Natural killer cell (primary cell): ENCODE measurements around the gene FAIM2. TPM values are rescaled to one million over a fixed set of nuclear protein-coding genes. Genes with fewer than 3 reads are reported as not detected.

ENCODE experiments used
- ATAC-seq, 3 donors: fragments of 150-1000 bp in 2 of 3; fragments of 200-7000 bp in 1 of 3; cut with Tn5 transposase; 1 replicate in 1 of 3; 2 replicates in 2 of 3; pipeline ENCODE4 v1.10.0; 2021; ENCODE audit warnings: mild to moderate bottlenecking in 2 of 3, moderate library complexity in 2 of 3
- DNase-seq, 2 donors: peaks; one replicate each; pipeline versions ENCODE4 v3.0.0 to v3.0.0-alpha.2; 2013 to 2021; ENCODE audit warnings: mixed read lengths in 1 of 2
- H3K27ac ChIP-seq: one replicate; pipeline ENCODE4 v1.5.1; 2013; ENCODE audit warnings: mild to moderate bottlenecking, low read length
- H3K27me3 ChIP-seq: one replicate; pipeline ENCODE4 v1.6.1; 2013; ENCODE audit warnings: low read length; ENCODE audit not compliant: control insufficient read depth, insufficient read depth
- H3K36me3 ChIP-seq: one replicate; pipeline ENCODE4 v1.6.1; 2013; ENCODE audit warnings: low read length; ENCODE audit not compliant: control insufficient read depth, insufficient read depth
- H3K4me1 ChIP-seq: one replicate; pipeline ENCODE4 v1.6.1; 2013; ENCODE audit warnings: low read length; ENCODE audit not compliant: control insufficient read depth, insufficient read depth
- H3K4me3 ChIP-seq: one replicate; pipeline ENCODE4 v1.5.1; 2013; ENCODE audit warnings: low read length
- H3K9me3 ChIP-seq: one replicate; pipeline ENCODE4 v1.6.1; 2013; ENCODE audit warnings: low read length; ENCODE audit not compliant: control insufficient read depth, insufficient read depth
- H3K27ac Mint-ChIP-seq, 2 donors: one replicate each; pipeline ENCODE4 v1.8.0; 2022; ENCODE audit warnings: mild to moderate bottlenecking in 2 of 2, mixed read lengths in 2 of 2, moderate library complexity in 1 of 2
- H3K27me3 Mint-ChIP-seq, 2 donors: one replicate each; pipeline ENCODE4 v1.8.0; 2022; ENCODE audit warnings: low read depth in 2 of 2, mixed read lengths in 2 of 2
- H3K36me3 Mint-ChIP-seq: one replicate; pipeline ENCODE4 v1.8.0; 2022; ENCODE audit warnings: mixed read lengths
- H3K4me1 Mint-ChIP-seq, 2 donors: one replicate each; pipeline ENCODE4 v1.8.0; 2022; ENCODE audit warnings: mixed read lengths in 2 of 2
- H3K4me3 Mint-ChIP-seq: one replicate; pipeline ENCODE4 v1.8.0; 2022; ENCODE audit warnings: mild to moderate bottlenecking, moderate library complexity, mixed read lengths
- H3K9me3 Mint-ChIP-seq, 2 donors: one replicate each; pipeline ENCODE4 v1.8.0; 2022; ENCODE audit warnings: mixed read lengths in 2 of 2
- WGBS: methylation state at CpG from one replicate; pipeline ENCODE4 v1.1.7; 2013; ENCODE audit warnings: missing lambda C conversion rate; ENCODE audit not compliant: insufficient coverage; 5-methylcytosine and 5-hydroxymethylcytosine counted together
- intact Hi-C: fragments of 100-400 bp; cut with micrococcal nuclease; formaldehyde crosslinking; loops from one replicate; pipeline ENCODE4 v1.14.2; 2022
- total RNA-seq, 4 donors: library from RNA; stranded (reverse); fragments of 120-200 nt in 1 of 4; gene quantifications; one replicate each; pipeline versions ENCODE4 v1.2.3 to v1.2.4, GENCODE V29; 2013 to 2022
- TF ChIP-seq, protein P1 (sequence below): fragments of 200-600 bp; IDR thresholded peaks from one replicate; pipeline ENCODE4 v1.8.0; 2022; ENCODE audit warnings: antibody characterized with exemption

Gene FAIM2
- total RNA-seq, 3 donors from 2014 or later (not counting 1 experiment from before 2014, with no cell fraction given), result 0.09 to 0.57 TPM; not detected in 1

DNA sequence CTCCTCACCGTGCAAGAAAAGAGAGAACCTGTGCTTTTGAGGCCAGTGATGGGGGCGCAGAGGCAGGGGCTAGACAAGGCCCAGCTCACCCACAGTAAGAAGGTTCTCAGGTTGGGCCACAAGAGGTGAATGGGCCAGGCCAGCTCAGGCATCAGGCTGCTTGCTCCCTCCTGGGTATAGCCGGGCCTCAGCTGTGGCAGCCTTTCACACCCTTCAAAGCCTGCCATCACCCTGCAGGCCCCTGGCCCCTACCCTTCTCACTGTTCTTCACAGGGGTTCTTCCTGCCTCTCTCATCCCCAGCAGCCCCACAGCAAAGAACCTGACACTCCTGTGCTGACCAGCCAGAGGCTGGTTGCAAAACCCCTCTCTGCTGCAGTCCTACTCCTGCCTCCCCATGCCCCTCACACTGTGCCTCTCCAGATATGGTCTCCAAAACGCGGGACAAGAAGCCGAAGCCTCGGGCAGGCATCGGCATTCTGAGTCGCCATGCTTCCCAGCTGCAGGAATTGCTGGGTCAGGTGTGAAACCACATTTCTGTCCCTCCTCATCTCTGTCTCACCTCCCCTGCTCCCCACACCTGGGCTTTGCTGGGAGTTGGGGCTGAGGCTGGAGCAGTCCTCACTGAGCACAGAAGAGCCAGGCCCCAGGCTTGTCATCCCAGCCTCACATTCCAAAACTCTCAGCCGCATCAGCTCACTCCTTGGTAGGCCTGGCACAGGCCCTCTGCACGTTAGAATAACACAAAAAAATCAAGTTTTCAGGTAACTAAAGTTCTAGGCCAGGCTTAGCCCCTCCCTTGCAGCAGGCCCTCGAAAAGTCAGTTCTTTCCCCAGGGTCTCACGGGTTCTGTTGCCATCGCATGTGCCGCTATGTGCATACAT is 6.9 kb upstream of the FAIM2 start:
- Mint-ChIP-seq H3K36me3 (no peaks in the 10 kb centered on the region), H3K4me3 (no peak overlapping the region), H3K9me3 (no peaks in the 10 kb centered on the region), H3K27me3 (peaks cover 0 to 5% of the 10 kb centered on the region in 2 donors), H3K4me1 (no peaks in the 10 kb centered on the region), H3K27ac (no peak overlapping the region)
- ATAC-seq (no peak), DNase-seq (no peak)
- Histone ChIP-seq H3K4me3 (no peak overlapping the region), H3K4me1 (no peaks in the 10 kb centered on the region), H3K36me3 (no peaks in the 10 kb centered on the region), H3K27me3 (no peaks in the 10 kb centered on the region), H3K9me3 (no peaks in the 10 kb centered on the region), H3K27ac (no peak overlapping the region)
- TF ChIP-seq, protein P1, sequence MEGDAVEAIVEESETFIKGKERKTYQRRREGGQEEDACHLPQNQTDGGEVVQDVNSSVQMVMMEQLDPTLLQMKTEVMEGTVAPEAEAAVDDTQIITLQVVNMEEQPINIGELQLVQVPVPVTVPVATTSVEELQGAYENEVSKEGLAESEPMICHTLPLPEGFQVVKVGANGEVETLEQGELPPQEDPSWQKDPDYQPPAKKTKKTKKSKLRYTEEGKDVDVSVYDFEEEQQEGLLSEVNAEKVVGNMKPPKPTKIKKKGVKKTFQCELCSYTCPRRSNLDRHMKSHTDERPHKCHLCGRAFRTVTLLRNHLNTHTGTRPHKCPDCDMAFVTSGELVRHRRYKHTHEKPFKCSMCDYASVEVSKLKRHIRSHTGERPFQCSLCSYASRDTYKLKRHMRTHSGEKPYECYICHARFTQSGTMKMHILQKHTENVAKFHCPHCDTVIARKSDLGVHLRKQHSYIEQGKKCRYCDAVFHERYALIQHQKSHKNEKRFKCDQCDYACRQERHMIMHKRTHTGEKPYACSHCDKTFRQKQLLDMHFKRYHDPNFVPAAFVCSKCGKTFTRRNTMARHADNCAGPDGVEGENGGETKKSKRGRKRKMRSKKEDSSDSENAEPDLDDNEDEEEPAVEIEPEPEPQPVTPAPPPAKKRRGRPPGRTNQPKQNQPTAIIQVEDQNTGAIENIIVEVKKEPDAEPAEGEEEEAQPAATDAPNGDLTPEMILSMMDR, result no peak
- intact Hi-C loops, result no loop called here
- WGBS, result 90% methylated on average over 15 of the region's 15 CpGs

DNA sequence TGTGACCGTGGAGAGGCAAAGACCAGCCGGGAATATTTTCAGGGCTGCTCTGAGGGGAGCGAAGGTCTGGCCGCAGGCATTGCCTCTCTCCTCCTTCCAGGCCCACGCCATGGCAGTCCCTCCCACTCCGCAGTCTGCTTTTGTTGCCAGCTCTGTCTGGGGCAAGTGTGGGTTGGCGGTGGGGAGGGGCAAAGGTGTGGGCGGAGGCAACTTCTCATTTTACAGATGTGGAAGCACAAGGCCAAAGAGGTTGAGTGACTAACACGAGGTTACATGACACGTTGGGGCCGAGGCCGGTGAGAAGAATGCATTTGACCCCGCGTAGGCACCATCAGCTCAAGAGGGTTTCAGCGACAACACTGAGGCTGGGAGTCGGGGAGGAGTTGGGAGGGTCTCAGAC is 6.1 kb upstream of the FAIM2 start:
- Mint-ChIP-seq H3K4me3 (no peak overlapping the region), H3K36me3 (no peaks in the 10 kb centered on the region), H3K27ac (no peak overlapping the region), H3K9me3 (no peaks in the 10 kb centered on the region), H3K27me3 (peaks cover 0 to 6% of the 10 kb centered on the region in 2 donors), H3K4me1 (no peaks in the 10 kb centered on the region)
- Histone ChIP-seq H3K36me3 (no peaks in the 10 kb centered on the region), H3K4me3 (no peak overlapping the region), H3K4me1 (no peaks in the 10 kb centered on the region), H3K9me3 (no peaks in the 10 kb centered on the region), H3K27ac (no peak overlapping the region), H3K27me3 (no peaks in the 10 kb centered on the region)
- WGBS, result 81% methylated on average over 15 of the region's 16 CpGs
- no peak for DNase-seq
- no peak for ATAC-seq
- TF ChIP-seq, protein P1, result no peak
- intact Hi-C loops, result no loop called here

DNA sequence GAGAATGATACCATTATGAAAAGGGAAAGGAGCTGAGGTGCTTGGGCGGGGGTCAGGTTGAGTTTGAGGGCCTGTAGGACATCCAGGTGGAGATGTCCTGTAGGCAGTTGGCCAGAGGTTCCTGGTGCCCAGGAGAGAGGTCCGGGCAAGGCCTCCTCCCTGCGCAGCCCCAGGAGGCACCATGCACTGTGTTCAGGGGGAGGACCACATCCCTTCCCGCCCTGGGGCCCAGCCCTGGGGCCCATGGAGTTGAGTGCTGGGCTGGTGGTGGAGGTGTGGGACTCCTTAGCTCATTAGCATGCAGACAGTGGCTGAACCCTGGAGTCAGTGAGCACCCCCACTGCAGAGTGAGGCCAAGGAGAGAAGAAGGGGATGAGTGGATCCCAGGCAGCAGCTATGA is 5.7 kb upstream of the FAIM2 start:
- TF ChIP-seq, protein P1, result no peak
- intact Hi-C loops, result no loop called here
- Mint-ChIP-seq H3K27ac (no peak overlapping the region), H3K4me1 (peaks cover 4 to 5% of the 10 kb centered on the region in 2 donors), H3K4me3 (no peak overlapping the region), H3K27me3 (peaks cover 0 to 10% of the 10 kb centered on the region in 2 donors), H3K36me3 (no peaks in the 10 kb centered on the region), H3K9me3 (no peaks in the 10 kb centered on the region)
- ATAC-seq, result no peak
- Histone ChIP-seq H3K4me1 (peaks cover 3% of the 10 kb centered on the region), H3K36me3 (no peaks in the 10 kb centered on the region), H3K27ac (no peak overlapping the region), H3K9me3 (no peaks in the 10 kb centered on the region), H3K4me3 (no peak overlapping the region), H3K27me3 (no peaks in the 10 kb centered on the region)
- no peak for DNase-seq
- WGBS, result 86% methylated on average over 4 of the region's 4 CpGs
